Stimulated activated CD4-positive, alpha-beta T cell treated with anti-CD3 and anti-CD28 coated beads, Interleukin-4, amount 100 ng/mL, for 4 hours (primary cell): ENCODE results near the gene EIF3J.
"Not testable (repeated sequence)": the region's sequence is repeated elsewhere in the genome, so short reads cannot be mapped to it uniquely, and the experiment has no call there.

Experiments
- DNase-seq, 2 experiments: peaks; one replicate each; pipeline ENCODE4 v3.0.0-alpha.2; 2020

Gene EIF3J

GRCh38 chr15:44542596-44542995 is 5.6 kb downstream of the EIF3J start:
- DNase-seq = no peak

DNA sequence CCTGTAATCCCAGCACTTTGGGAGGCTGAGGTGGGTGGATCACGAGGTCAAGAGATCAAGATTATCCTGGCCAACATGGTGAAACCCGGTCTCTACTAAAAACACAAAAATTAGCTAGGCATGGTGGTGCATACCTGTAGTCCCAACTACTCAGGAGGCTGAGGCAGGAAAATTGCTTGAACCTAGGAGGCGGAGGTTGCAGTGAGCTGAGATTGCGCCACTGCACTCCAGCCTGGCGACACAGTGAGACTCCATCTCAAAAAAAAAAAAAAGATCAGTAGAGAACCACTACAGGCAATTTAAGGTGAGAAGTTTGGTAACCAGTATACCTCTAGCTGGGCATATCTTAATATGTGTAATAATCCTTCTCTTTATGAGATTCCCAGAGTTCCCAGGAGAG is 7.8 kb downstream of the EIF3J start:
- DNase-seq = not testable (repeated sequence)

DNA sequence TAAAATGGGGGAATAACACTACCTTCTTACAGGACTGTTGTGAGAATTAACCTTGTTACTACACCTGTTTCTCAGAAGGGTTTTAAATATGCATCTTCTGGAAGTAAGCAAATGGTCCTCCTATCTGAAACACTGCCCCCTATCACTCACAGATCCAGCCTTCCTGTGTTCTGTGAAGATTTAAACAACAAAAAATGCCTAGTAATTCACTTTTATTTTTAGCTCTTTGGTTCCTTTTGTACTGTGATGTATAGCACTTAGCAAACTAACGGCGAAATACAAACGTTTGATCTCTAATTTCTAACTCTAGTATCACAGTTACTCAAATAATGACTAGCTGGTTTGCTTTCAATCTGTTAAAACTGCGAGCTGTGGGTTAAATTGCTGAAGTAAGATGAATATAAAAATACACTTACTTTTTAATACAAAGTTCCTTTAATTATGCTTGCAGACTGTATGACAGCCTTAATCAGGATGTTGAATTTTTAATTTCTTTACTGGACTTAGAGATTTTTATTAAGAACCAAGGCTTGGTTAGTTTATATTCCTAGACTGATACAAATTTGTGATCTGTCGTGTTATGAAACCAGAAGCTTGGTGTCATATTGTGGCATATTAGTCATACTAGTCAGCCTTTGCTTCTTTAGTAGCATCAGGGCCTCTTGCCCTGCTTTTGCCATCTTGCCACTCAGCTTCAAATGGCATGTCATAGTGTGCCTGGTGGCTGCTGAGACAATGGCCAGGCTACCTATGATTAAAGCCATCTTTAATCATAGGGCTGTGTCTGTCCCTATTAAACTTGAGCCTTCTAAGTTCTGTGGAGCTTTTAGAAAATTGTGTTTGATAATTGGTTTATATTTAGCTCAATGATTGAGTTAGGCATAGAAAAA is 9.2 kb downstream of the EIF3J start:
- DNase-seq = peak; percentile 20 to 36

GRCh38 chr15:44549152-44549551 is 12.2 kb downstream of the EIF3J start:
- DNase-seq = not testable (repeated sequence)

- no peak for DNase-seq
Observed at GRCh38 chr15:44550256-44550655, 13.3 kb downstream of the EIF3J start.

- no peak for DNase-seq
Observed at GRCh38 chr15:44550734-44551133, 13.8 kb downstream of the EIF3J start.

GRCh38 chr15:44554934-44555723 is 18.2 kb downstream of the EIF3J start:
- no peak for DNase-seq

DNA sequence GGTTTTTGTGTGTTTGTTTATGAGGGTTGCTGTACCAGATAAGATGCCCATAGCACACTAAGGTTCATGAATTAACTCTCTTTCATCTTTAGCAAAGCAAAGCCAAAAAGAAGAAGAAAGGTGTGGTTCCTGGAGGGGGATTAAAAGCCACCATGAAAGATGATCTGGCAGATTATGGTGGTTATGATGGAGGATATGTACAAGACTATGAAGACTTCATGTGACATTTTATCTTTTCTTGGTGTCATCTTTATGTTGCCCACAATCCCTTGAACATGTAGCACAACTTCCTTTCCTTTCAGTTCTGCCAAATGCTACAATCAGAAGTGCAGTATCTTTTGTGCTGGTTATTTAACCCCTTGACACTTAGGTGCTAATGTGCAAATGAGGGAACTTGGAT is 24.0 kb downstream of the EIF3J start:
- DNase-seq = not testable (repeated sequence)

DNA sequence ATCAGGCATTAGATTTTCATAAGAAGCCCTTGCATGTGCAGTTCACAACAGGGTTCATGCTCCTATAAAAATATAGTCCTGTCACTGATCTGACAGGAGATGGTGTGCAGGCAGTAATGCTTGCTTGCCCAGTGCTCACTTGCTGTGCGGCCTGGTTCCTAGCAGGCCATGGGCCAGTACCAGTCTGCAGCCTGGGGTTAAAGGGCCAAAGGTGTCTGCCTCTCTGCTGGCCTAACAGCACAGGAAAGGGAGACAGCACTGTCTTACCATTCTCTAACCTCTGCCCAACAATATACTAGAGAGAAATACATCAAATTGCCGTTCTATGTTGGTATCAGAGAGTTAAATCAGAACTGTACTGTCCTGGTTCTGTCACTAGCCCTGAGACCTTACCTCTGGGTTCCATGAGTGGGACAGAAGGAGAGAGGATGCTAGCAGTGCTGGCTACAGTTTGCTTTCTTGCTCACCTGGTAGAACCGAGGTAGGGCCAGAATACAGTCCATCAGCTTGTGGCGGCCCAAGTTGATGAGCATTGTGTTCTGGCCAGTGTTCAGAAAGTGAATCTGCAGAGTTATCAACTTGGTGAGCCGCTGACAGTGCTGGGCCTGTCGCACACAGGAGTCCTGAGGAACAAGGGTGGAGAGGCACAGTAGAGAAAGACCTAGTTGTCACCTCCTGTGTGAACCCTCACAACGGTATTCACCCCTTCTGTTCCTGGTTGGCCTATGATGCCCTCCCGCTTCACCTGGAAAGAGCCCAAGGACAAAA is 28.6 kb downstream of the EIF3J start:
- DNase-seq = no peak

DNA sequence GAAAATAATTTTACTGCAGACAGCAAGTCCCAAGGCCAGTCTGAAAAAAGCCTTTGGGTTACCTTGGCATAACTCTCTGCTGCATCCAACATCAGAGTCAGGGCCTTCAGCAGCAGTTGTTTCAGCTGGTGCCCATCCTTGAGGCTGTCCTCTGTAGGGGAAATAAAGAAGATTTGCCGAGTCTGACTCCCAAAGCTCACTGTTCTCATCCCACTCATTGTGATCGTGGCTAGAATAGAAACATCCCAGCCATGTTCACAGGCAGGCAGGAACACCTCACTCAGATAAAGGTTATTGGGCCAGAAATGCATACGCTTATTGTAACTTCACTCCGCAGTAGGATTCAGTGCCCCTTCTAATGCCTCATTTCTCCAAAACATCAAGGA is 29.2 kb downstream of the EIF3J start:
- DNase-seq = no peak

DNA sequence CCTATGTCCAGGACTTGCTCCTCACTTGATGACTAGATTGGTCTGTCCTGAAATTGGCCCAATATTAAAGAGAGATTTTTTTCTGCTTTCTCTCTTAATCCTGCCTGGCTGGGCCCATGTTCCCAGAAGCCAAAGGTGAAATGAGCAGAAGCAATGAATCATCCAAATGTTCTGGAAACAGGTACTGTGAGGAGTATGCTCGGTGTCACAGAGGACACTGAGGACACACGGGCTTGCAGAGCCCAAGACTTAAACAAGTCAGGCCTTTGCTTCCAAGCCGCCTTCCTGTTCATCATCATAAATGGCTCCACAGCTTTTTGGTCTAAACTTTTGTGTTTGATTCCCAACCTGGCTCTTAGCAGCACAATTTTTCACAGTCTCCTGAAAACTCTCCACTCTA is 31.4 kb downstream of the EIF3J start:
- DNase-seq = no peak

GRCh38 chr15:44569316-44569715 is 32.4 kb downstream of the EIF3J start:
- no peak for DNase-seq

DNA sequence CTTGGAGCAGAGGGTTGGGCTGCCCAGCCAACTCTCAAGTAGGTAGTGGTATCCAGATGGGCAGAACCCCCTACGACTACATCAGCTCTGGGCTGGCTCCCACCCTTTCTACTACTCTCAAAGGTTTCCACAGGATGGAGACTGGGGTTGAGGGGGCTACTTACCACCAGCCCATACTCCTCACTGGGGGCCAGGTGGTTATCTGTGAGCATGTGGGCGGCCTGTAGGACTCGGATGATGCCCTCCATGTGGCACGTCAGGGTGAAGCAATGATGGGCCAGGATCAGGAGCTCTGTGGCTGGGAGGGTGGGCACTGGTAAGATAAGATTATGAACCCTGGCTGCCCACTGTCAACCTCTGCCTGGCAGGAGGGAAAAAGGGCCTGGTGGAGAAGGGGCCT is 33.4 kb downstream of the EIF3J start:
- no peak for DNase-seq

- no peak for DNase-seq
Observed at GRCh38 chr15:44573386-44573785, 36.4 kb downstream of the EIF3J start.

GRCh38 chr15:44574734-44575133 is 37.8 kb downstream of the EIF3J start:
- DNase-seq = no peak

- DNase-seq = no peak
Observed at GRCh38 chr15:44580105-44580504, 43.2 kb downstream of the EIF3J start.

DNA sequence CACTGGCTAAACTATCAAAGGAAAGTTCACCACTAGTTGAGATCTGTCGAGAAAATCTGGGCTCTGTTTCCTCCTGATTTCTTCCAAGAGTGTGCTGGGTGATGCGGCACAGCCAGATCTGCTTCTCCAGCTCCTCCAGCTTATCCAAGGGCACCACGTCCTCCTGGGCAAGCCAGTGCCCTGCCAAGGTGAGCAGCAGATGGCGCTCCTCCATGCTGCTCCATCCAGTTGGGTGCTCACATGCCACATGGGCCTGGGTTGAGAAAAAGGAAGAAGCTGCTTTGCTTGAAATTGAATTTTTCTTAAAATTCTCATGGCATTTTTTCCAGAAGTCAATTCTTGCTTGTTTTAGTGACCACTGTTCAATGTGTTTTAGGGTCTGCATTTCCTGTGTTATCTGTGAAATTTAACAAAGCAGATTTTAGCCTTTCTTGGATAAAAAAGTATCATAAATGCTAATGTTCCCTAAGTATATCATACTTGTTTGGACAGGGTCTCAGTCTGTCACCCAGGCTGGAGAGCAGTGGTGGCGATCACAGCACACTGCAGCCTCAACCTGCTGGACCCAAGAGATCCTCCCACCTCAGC is 47.3 kb downstream of the EIF3J start:
- DNase-seq = peak; percentile 52 to 54

GRCh38 chr15:44585633-44586032 is 48.7 kb downstream of the EIF3J start:
- no peak for DNase-seq

- no peak for DNase-seq
Observed at GRCh38 chr15:44588541-44588940, 51.6 kb downstream of the EIF3J start.

GRCh38 chr15:44591326-44591725 is 54.4 kb downstream of the EIF3J start:
- DNase-seq = no peak

DNA sequence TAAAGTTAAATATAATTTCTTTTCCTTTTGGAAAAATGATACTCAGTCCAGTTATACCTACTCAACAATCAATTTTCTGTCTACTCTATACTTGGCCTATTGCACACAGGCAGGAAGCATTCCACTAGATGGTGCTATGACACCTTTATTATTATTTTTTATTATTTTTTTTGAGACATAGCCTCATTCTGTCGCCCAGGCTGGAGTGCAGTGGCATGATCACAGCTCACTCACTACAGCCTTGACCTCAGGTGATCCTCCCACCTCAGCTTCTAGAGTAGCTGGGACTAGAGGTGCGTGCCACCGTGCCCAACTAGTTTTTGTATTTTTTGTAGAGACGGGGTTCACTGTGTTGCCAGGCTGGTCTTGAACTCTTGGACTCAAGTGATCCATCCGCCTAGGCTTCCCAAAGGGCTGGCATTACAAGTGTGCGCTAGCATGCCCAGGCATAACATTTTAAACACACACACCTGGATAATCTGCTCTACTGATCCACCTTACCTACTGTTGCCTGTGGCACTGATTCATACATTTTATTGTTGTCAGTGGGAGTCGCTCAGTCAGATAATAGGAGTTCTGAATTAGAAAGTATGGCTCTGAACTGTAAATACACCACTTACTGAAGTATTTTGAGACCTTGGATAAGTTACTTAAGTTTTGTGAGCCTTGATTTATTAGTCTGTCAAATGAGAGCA is 56.2 kb downstream of the EIF3J start:
- no peak for DNase-seq

- no peak for DNase-seq
Observed at GRCh38 chr15:44595246-44595645, 58.3 kb downstream of the EIF3J start.
